ENCODE data around the gene URI1.
"Not testable (repeated sequence)": the region's sequence is repeated elsewhere in the genome, so short reads cannot be mapped to it uniquely, and the experiment has no call there.

The URI1 gene

GRCh38 chr19:29942404-29943261, 594 bp downstream of the URI1 start:
- no peak for DNase-seq (ENCODE audit: low read depth)

- no peak for DNase-seq (ENCODE audit: low read depth)
Measured at GRCh38 chr19:29943615-29944014, 1.6 kb downstream of the URI1 start.

GRCh38 chr19:29944390-29945012, 2.5 kb downstream of the URI1 start:
- no peak for DNase-seq (ENCODE audit: low read depth)

- DNase-seq (ENCODE audit: low read depth), result no peak
Measured at GRCh38 chr19:29945017-29945416, 3.0 kb downstream of the URI1 start.

- DNase-seq (ENCODE audit: low read depth), result no peak
Measured at GRCh38 chr19:29945433-29945832, 3.4 kb downstream of the URI1 start.

- DNase-seq (ENCODE audit: low read depth), result no peak
Measured at GRCh38 chr19:29946645-29947044, 4.6 kb downstream of the URI1 start.

- no peak for DNase-seq (ENCODE audit: low read depth)
Measured at GRCh38 chr19:29947871-29948270, 5.8 kb downstream of the URI1 start.

GRCh38 chr19:29948759-29949470, 6.9 kb downstream of the URI1 start:
- not testable (repeated sequence) for DNase-seq (ENCODE audit: low read depth)

- DNase-seq (ENCODE audit: low read depth), result no peak
Measured at GRCh38 chr19:29952177-29952576, 10.1 kb downstream of the URI1 start.

- no peak for DNase-seq (ENCODE audit: low read depth)
Measured at GRCh38 chr19:29952646-29953045, 10.6 kb downstream of the URI1 start.

GRCh38 chr19:29953352-29954247, 11.6 kb downstream of the URI1 start:
- DNase-seq (ENCODE audit: low read depth), result no peak

- DNase-seq (ENCODE audit: low read depth), result no peak
Measured at GRCh38 chr19:29956855-29957254, 14.8 kb downstream of the URI1 start.

GRCh38 chr19:29961311-29961710, 19.3 kb downstream of the URI1 start:
- no peak for DNase-seq (ENCODE audit: low read depth)

- no peak for DNase-seq (ENCODE audit: low read depth)
Measured at GRCh38 chr19:29962793-29963192, 20.8 kb downstream of the URI1 start.

GRCh38 chr19:29963576-29963975, 21.5 kb downstream of the URI1 start:
- DNase-seq (ENCODE audit: low read depth), result no peak

- DNase-seq (ENCODE audit: low read depth), result no peak
Measured at GRCh38 chr19:29964171-29964570, 22.1 kb downstream of the URI1 start.

- DNase-seq (ENCODE audit: low read depth), result no peak
Measured at GRCh38 chr19:29965492-29965891, 23.5 kb downstream of the URI1 start.

GRCh38 chr19:29966142-29966541, 24.1 kb downstream of the URI1 start:
- DNase-seq (ENCODE audit: low read depth), result not testable (repeated sequence)

GRCh38 chr19:29966588-29967249, 24.7 kb downstream of the URI1 start:
- no peak for DNase-seq (ENCODE audit: low read depth)

GRCh38 chr19:29967623-29968022, 25.6 kb downstream of the URI1 start:
- DNase-seq (ENCODE audit: low read depth), result no peak

- DNase-seq (ENCODE audit: low read depth), result no peak
Measured at GRCh38 chr19:29969891-29970290, 27.9 kb downstream of the URI1 start.
